ENCODE measurements around the gene SLC2A5.
"Not testable (repeated sequence)": the region's sequence is repeated elsewhere in the genome, so short reads cannot be mapped to it uniquely, and the experiment has no call there.

SLC2A5 gene, protein sequence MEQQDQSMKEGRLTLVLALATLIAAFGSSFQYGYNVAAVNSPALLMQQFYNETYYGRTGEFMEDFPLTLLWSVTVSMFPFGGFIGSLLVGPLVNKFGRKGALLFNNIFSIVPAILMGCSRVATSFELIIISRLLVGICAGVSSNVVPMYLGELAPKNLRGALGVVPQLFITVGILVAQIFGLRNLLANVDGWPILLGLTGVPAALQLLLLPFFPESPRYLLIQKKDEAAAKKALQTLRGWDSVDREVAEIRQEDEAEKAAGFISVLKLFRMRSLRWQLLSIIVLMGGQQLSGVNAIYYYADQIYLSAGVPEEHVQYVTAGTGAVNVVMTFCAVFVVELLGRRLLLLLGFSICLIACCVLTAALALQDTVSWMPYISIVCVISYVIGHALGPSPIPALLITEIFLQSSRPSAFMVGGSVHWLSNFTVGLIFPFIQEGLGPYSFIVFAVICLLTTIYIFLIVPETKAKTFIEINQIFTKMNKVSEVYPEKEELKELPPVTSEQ

DNA sequence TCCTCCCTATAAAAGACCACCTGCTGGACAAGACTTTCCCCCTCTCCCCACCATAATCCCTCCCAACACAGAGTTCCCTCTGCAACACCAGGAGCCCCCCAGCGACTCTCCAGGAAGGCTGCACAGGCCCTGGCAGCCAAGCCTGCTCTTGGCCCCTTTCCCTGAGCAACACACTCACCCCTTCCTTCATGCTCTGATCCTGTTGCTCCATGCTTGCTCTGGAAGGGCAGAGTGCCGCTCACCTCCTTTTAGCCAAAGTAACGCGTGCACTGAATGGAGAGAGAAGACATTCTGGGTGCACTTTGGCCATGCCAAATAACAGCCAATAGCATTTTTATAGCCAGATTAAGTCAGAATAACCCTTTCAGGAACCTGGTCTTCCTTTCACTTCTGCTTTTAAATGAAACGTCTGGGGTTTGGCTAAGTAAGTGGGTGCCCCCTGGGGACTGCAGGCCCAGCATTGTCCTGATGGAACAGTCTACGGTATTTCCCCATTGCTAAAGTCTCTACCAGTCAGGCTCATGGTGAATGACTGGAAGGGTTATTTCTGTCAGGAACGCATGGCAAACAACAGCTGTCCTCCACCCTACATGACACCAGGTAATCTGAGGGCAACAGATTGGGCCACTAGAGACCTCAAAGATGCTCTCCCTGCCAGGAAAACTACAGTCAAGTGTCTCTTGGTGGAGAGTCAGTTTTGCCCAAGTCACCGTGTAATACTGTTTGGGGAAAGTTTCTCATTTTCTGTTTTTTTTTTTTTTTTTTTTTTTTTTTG lies at the start of gene SLC2A5:
Gene SLC2A5 (minus strand): TSS at position 310 of the 775 bp plus-strand sequence. CDS start 99 bp downstream, at position 211.
- no peak for DNase-seq

DNA sequence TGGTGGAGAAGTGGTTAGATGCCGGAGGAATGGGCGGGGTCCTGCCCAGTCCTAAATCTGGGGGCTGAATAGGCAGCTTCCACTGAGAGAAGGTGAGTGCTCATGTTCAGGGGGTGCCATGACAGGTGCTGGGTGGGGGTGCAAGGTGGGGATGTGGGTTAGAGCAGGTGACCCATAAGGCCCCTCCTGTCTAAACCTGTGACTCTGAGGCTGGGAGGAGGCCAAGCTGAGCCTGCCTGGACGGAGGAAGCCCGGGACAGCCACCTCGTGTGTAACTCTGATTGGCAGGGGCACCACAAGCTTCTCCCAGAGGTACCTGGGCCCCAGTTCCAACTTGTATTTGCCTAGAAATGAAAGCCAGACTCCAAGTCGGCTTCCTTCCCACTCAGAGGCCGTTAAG lies 48.8 kb upstream of the SLC2A5 start:
- DNase-seq, result no peak

DNA sequence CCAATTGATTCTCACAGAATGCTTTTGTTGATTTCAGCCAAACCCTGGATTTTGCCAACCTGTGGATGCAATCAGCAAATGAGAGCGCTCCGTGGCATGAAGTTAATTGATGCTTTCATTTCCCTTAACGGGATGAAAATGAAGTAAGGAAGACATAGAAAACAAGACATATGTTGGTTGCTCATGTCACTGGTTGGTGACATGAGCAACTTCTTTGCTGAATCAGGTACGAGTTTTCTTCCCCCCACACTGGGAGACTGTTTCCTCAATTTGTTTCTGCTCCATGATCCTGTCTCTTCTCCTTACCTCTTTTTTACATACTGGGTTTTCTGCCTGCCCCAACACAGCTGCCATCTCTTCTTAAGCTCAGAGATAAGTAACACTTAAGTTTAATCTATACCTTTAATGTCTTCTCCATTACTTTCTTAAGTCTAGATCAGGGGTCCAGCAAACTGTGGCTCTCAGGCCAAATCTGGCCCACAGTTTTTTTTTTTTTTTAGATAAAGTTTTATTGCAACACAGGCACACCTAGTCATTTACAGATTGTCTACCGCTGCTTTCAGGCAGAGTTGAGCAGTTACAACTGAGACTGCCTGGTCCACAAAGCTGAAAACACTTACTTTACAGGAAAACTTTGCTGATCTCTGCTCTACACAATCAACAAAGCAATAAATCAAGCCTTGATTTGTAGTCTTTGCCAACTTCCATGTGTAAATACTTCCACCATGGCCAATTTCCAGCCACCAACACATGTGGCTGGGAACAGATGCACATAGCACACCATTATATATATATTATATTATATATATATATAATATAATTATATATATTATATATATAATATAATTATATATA lies 46.1 kb upstream of the SLC2A5 start:
- no peak for DNase-seq

DNA sequence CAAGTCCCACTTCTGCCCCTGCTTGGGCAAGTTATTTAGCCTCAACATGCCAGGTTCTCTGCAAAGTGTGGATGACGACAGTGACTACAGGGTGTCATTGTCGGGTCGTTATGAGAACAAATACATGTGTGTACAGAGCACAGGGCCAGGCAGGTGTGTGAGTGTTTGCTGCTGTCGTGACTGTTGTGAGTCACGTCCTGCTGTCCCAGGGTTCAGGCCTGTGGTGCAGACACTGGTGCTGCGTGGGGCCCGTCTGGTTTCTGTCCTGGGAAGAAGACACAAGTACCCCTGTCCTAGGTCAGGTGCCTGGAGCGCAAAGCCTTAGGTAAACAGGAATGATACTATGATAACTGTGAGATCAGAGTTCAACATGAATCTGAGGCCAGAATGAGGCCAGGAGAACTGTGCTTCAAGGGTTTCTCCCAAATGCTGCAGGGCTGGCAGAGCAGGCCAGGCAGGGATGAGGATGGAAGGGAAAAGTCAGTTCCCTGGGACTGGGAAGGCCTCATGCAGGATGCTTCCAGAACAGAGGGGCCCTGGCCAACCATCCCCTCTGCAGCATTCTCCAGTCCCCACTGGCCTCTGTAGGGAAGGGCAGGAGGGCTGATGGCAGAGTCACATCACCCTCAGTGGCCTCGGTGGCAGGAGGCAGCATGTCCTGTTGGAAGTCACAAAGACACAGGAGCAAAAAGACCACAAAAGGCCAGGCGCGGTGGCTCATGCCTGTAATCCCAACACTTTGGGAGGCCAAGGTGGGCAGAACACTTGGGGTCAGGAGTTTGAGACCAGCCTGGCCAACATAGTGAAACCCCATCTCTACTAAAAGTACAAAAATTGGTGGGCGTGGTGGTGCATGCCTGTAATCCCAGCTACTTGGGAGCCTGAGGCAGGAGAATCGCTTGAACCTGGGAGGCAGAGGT lies 43.8 kb upstream of the SLC2A5 start:
- DNase-seq, result no peak

DNA sequence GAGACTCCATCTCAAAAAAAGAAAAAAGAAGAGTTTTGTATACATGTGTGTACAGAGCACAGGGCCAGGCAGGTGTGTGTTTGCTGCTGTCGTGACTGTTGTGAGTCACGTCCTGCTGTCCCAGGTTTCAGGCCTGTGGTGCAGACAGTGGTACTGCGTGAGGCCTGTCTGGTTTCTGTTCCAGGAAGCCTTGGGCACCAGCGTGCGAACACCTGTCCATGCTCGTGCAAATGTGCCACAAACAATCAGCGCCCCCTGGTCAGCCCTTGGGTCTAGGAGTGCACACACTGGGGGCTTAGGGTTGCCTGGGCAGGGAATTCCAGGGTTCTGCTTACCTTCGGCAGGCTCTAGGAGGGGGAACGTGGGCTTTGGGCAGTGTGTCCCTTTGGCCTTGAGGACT lies 42.5 kb upstream of the SLC2A5 start:
- no peak for DNase-seq

DNA sequence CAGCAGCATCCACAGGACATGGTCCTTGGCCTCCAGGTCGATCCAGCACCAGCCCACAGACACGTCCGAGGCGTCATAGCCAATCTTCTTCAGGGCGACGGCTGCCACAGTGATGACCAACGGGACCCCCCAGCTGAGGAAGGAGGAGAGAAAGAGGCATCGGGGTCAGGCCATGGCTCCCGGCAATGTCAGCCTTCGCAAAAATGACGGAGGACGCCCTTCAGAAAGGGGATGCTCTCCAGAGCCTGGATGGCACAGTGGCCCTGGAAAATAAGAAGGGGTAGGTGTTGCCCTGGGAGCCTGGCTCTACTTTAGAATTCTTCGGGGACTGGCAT lies 41.9 kb upstream of the SLC2A5 start:
- no peak for DNase-seq

DNA sequence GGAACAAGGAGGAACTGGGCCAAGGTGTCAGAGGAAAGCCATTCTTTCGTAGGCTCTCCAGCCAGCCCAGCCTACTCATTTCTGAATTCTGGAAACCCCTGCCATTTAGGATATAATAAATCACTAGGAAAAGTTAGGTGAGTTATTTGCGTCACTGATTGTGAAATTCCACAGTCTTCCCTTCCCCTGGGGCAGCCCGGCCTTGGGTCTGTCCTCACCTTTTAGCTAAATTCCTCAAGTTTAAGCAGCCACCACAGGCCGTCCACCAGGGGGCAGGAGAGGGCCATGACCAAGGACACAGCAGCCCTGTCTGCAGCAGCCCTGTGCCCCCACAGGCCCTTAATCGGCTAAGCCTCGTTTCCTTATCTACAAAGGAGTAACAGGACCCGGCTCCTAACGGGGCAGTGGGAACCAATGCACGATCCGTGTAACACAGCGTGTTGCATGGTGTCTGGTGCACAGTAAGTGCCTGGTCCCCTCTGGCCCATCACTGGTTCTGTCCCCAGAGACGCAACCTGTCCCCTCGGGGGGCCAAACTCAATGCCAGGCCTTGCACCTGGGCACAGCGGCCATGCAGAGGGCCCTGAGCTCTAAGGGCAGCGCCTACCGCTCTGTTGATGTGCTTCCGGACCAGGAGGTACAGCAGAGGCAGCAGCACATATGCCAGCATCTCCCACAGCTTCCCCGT lies 41.4 kb upstream of the SLC2A5 start:
- DNase-seq, result peak; percentile 87

DNA sequence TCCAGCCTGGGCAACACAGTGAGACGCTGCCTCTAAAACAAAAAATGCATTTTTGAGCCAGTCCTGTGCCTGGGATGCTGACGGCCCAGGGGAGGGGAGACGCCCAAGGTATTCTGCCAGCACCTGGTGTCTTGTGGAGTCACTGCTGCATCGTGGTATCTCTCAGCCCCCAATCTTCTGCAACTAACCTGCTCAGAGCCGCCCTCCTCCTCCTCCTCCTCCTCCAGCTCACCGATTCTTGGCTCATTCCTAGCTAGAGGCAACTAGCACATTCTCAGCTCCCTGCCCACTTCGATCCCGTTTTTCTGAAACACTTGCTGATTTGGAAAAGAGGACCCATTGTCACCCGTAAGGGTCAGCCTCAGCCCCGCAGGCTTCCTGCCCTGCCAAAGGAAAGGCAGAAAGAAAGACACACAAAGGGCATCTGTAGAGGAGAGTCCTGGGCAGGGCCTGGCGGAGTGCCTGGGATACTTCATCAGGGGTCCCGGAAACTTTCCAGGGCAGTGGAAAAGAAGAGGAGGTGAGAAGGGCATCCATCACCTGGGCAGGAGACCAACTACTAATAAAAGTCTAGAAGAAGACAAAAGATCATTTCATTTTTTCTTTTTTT lies 38.7 kb upstream of the SLC2A5 start:
- DNase-seq, result no peak

DNA sequence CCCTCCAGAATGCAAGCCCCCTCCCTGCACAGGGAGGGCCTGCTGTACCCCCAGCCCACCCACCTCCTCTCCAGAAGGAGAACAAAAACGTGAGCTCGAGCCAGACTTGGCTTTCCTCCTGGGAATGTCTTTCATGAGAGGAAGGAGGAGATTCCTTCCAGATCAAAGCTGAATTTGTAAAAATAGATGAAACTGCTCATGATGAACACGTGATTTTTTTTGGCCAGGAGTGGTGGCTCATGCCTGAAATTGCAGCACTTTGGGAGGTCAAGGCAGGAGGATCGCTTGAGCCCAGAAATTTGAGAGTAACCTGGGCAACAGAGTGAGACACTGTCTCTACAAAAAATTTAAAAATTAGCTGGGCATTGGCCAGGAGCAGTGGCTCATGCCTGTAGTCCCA lies 37.7 kb upstream of the SLC2A5 start:
- DNase-seq, result no peak

DNA sequence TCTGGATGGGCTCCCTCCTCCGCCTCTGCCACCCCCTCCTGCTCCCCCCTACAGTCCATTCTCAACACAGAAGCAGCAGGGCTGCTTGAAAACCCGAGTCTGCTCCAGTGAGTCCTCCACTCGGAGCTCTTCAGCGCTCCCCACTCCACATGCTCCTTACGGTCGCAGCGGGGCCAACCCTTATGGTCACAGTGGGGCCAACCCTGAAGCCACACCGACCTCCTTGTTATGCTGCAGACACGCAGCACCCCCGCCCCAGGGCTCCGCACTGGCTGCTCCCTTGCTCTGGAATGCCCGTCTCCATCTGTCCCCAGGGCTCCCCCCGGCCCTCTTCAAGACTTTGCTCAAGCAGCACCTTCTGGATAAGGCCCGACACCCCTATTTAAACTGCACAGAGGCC lies 36.9 kb upstream of the SLC2A5 start:
- no peak for DNase-seq

DNA sequence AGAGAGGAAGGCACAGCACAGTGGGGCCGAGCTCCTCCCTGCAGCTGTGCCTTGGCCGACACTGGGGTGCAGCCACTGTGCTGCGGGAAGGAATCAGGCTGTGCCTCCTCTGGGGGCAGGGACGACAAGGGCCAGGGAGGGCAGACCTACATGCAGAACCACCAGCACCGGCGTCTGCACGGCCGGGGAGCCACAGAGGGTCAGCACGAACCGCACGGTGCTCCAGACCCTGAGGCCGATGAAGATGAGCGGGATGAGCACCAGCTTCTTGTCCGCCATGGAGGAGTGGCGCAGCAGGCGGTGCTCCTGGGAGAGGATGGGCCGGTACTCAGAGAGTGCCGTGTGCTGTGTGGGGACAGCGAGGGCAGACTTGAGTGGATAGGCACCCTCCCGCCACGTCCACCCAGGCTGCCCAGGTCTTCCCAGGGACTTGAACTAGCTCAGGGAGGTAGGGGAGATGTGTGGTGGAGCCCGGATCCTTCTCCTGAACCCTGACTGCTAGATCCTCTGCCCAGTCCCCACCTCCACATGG lies 36.0 kb upstream of the SLC2A5 start:
- no peak for DNase-seq

DNA sequence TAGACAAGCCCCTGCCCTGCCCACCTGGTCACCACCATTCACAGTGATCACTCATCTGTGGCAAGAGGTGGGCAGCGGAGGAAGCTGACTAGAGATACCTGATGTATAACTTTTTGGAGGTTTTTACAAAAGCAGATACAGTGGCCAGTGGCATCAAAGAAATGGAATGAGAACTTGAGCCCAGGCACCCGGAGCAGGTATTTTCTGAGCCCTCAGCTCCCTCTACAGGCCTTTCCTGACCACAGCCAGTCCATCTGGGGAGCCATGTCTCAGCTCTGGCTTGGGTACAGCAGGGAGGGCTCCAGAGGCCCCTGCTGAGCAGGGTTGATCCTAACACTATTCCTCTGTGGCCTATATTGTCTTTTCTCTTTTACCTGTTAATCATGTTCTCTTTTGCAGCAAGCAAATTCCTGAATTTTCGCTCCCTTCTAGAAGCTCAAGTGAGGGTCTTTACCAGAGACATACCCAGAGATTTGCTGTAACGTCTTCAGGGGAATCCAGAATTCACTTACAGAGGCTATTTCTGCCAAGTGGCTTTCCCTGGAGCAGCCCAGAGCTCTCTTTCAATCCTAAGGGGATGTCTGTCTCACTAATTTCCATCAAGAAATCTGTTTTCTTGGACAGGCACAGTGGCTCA lies 32.2 kb upstream of the SLC2A5 start:
- no peak for DNase-seq

DNA sequence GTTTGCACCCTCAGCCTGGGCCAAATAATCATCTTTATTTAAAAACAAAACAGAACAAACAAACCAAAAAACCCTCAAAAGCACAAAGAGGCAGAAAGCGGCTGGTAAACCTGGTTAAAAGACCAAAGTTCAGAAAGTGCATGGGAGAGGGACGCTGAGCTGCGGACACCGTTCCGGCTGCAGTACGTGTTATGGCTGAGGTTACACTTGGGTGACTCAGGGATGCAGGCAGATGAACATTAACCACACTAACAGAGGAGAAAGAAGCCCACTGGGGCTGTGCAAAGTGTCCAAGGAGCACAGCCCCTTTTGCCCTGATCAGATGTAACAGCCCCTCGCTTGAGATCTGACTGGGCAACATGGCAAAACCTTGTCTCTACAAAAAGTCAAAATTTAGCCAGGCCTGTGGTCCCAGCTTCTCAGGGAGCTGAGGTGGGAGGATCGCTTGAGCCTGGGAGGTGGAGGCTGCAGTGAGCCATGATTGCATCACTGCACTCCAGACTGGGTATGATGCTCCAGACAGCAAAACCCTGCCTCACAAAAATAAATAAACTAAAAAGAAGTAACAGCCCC lies 31.1 kb upstream of the SLC2A5 start:
- no peak for DNase-seq

DNA sequence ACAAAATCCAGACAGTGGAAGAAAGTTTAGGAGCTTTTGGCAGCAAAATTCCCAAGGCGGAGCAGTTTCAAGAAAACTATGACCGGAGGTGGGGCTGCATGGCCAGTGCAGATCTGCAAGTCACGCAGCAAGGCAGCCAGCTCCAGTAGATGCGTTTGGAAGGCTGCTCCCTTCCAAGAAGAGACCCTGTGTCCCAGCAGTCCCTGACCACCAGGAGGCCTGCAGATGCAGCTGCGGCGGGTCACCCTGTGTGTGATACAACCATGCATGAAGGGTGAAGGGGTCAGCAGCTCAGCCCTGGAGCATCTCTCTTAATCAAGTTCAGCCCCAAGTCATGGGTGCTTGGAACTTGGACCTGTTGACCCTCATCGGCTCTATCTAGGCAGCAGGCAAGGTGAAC lies 30.1 kb upstream of the SLC2A5 start:
- DNase-seq, result no peak

DNA sequence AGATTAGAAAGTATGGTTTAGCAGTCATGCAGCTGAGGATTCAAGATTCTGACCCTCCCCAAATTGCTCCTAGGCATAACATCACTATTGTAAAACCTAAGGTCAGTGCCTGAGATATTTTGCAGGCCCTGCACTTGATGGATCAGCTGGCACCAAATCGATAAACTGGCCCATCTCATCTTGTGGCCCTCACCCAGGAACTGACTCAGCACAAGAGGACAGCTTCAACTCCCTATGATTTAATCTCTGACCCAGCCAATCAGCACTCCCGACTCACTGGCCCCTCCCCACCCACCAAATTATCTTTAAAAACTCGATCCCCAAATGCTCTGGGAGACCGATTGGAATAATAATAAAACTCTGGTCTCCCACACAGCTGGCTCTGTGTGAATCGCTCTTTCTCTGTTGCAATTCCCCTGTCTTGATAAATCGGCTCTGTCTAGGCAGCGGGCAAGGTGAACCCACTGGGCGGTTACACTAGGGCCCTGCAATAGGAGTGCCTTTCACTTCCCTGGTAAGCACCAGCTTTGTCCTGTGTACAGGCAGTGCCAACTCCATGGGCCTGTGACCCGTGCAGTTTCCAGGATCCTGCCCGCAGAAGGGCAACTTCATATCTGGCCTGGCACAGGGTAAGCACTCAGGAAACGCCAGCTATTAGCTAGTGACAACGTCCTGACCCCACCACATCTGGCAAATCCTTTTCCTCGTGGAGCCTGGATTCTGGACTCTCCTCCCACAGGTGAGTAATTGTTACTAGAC lies 28.7 kb upstream of the SLC2A5 start:
- no peak for DNase-seq

DNA sequence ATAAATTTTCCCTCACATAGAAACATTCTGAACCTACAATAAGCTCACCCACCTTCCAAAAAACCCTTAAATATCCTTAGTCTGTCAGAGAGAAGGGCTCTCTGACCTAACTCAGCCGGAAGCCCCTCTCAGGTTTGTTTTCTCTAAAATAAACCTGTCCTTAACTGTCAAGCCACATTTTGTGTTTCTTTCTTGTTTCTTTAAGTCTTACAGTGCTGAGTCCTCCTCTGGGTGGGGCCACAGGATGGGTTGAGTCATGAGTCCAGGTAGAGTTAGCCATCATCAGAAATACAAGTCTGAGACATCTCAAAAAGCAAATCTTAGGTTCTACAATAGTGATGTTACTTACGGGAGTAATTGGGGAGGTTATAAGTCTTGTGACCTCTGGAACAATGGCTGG lies 26.4 kb upstream of the SLC2A5 start:
- DNase-seq, result no peak

DNA sequence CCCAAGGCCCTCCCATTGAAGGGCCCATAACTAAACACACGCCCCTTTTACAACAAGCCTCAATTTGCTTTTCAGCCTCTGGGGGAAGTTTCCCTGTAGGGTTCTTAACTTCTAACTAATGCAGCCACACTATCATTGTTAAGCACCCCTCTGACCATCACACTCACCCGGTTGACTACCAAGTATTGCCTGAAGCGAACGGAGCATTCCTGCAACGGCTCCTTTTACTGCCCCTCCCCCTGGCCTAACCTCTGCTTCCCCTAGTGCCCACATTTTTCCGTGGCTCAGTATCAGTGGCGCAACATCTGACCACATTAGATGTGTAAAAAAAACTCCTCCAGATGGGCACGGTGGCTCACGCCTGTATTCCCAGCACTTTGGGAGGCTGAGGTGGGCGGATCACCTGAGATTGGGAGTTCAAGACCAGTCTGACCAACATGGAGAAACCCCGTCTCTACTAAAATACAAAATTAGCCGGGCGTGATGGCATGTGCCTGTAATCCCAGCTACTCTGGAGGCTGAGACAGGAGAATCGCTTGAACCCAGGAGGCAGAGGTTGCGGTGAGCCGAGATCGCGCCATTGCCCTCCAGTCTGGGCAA lies 24.7 kb upstream of the SLC2A5 start:
- not testable (repeated sequence) for DNase-seq

DNA sequence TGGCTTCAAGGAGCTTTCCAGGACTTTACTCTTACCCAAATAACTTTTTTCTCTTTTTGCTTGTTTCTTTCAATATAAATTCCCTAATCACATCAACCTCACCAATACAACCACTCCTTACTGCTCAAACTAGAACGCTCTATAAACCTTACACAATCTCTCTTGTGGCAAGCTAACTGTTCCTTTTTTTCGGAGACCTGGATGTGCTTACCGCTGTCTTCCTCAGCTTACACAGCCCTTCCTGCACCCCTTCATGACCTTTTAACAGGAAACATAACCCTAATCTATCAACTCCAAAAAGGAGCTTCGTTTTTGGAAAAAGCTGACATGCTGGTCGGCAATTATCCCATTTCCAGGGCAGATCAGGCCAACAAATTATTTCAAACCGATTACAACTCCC lies 24.1 kb upstream of the SLC2A5 start:
- DNase-seq, result no peak

DNA sequence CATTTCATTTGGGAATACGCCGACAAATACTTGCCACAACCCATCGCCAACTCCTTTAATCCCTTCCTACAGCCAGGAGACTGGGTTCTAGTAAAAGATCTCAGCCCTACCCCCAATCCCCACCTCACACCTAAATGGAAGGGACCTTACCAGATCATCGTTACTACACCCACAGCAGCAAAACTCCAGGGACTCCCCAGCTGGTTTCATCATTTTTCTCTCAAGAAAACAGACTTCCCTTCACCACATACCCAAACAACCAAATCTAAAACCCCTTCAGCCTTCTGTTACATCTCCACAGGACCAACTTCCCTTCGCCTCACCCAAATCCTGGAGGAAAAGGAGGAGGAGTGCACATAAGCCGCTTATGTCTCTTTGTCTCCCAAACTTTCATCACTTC lies 23.7 kb upstream of the SLC2A5 start:
- DNase-seq, result no peak
